Erythroblast (primary cell): Measurements from ENCODE around the gene PHACTR3.
"Not testable (repeated sequence)": the region's sequence is repeated elsewhere in the genome, so short reads cannot be mapped to it uniquely, and the experiment has no call there.

Experiments used
- DNase-seq, 2 experiments: peaks; one replicate each; lab custom pipeline; 2025; lab: John Stamatoyannopoulos, UW
- GATA1 ChIP-seq: IDR thresholded peaks from 2 replicates; pipeline ENCODE4 v1.6.1; 2011; ENCODE audit warnings: low read depth, mild to moderate bottlenecking, control low read depth, low read length, moderate library complexity
- POLR2A ChIP-seq: IDR thresholded peaks from 2 replicates; pipeline ENCODE4 v1.6.1; 2011; ENCODE audit warnings: mild to moderate bottlenecking, low read length

PHACTR3 gene

GRCh38 chr20:59848182-59848581 is 243.8 kb downstream of the PHACTR3 start:
- DNase-seq, result no peak
- TF ChIP-seq GATA1, result no peak
- TF ChIP-seq POLR2A, result no peak

DNA sequence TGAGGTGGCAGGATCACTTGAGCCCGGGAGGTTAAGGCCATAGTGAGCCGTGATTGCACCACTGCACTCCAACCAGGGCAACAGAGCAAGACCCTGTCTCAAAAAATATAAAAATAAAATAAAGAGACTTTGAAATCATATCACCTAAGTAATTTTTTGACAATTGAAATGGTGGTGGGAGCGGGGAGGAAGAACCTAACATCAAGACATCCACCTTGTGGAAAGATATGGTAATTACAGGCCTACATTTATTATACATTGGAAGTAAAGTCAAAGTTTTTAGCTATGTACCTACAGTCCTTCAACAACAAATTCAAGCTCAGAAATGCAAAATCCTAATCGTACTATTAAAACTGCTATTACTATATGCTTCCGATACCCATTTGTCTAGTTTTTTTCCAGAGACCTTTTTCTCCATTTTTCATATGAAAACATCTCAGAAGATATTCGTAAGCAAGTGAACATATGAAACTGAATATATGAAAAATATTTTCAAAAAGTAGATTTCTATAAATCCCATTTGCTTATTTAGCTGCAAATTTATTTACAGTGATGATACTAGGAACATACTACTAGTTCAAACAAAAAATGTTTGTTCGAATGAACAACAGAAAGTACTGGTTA is 245.8 kb downstream of the PHACTR3 start:
- TF ChIP-seq POLR2A (no peak), GATA1 (no peak)
- peak; percentile 8 to 38 for DNase-seq

- DNase-seq, result not testable (repeated sequence)
Measured at GRCh38 chr20:59856526-59856925, 252.2 kb downstream of the PHACTR3 start.

DNA sequence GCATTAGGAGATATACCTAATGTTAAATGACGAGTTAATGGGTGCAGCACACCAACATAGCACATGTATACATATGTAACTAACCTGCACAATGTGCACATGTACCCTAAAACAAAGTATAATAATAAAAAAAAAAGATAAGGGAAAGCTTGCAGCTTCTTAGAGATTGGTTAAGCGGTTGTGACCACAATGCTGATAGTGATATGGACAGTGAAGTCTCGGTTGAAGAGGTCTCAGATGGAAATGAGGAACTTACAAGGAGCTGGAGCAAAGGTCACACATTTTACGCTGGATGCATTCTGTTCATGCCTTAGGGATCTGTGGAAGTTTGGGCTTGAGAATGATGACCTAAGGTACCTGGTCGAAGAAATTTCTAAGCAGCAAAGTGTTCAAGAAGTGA is 252.6 kb downstream of the PHACTR3 start:
- not testable (repeated sequence) for DNase-seq

DNA sequence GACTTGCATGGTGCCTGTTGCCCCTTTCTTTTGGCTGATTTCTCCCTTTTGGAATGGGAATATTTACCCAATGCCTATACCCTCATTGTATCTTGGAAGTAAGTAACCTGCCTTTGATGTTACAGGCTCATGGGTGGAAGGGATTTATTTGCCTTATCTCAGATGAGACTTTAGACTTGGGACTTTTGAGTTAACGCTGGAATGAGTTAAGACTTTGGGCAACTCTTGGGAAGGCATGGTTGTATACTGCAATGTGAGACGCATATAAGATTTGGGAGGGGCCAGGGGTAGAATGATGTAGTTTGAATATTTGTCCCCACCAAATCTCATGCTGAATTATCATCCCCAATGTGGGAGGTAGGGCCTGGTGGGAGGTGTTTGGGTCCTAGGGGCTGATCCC is 253.6 kb downstream of the PHACTR3 start:
- TF ChIP-seq POLR2A (no peak), GATA1 (no peak)
- DNase-seq, result no peak

- TF ChIP-seq POLR2A (no peak), GATA1 (no peak)
- DNase-seq, result no peak
Measured at GRCh38 chr20:59858425-59858824, 254.1 kb downstream of the PHACTR3 start.

DNA sequence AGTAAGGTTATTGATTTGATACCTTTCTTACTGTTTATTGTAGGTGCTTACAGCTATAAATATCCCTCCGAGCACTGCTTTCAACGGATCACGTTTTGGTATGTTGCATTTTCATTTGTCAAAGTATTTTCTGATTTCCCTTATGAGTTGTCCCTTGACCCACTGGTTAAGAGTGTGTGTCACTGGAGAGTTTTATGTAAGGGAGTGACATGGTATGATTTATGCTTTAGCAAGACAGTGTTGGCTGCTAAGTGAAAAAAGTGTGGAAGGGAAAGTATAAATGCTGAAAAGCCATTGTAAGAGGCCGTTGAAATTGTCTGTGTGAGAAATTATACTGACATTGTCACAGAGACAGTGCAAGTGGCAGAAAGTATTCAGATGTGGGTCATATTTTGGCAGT is 257.1 kb downstream of the PHACTR3 start:
- no peak for DNase-seq
- TF ChIP-seq POLR2A (no peak), GATA1 (no peak)

GRCh38 chr20:59863058-59863457 is 258.7 kb downstream of the PHACTR3 start:
- TF ChIP-seq POLR2A, result no peak
- no peak for TF ChIP-seq GATA1
- peak in 1 of 2 experiments; percentile 7 for DNase-seq

DNA sequence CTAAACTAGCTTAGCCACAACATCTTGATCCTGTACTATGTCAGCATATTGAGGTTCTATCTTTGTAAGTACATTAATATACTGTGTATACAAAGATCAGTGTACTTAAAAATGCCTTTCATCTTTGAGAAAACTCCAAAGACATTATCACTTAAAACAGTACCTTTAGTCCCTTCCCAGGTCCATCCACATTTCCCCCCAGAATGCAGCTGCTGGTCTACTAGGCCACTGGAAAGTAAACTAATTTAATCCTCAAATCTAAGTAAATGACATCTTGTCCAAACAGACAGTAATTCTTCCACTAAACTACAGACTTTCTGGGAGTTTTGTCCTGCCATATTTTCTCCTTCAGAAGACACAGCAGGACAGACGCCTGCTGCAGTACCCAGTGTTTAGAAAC is 260.4 kb downstream of the PHACTR3 start:
- no peak for DNase-seq
- TF ChIP-seq GATA1, result no peak
- no peak for TF ChIP-seq POLR2A

DNA sequence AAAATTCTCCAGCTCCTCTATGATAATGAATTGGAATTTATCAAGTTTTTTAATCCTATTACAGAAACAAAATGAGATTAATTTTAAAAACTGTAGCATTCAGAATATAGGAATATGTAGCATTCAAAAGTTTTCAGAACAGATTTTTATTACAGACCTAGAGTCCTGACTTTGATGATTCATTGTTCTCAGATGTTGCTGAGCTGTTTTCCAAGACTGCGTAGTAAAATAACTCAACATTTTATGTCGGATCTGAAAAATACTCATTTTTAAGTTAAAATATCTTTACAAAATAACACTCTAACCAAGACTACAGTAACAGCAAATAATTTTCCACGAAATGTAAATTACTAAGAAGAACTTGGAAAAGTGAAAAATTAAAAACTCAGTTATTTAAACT is 262.0 kb downstream of the PHACTR3 start:
- no peak for DNase-seq
- no peak for TF ChIP-seq POLR2A
- TF ChIP-seq GATA1, result no peak

GRCh38 chr20:59871096-59871495 is 266.8 kb downstream of the PHACTR3 start:
- DNase-seq, result no peak

DNA sequence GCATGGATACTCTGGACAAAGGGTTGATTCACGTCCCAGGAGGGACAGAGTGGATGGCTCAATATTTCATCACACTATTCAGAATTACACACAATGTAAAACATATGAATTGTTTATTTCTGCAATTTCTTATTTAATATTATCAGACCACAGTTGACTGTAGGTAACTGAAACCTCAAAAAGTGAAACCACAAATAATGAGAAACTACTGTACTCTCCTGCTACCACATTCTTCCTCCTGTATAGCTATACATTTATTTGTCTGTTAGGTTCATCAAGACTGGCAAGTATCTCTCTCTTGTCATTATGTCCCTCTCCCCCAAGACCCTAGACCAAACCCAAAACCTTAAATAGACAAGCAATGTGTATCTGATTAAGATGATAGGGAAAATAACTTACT is 269.1 kb downstream of the PHACTR3 start:
- TF ChIP-seq POLR2A (no peak), GATA1 (no peak)

More at GRCh38 chr20:59871096-59871495, 266.8 kb downstream of the PHACTR3 start:
- TF ChIP-seq POLR2A (no peak), GATA1 (no peak)

DNA sequence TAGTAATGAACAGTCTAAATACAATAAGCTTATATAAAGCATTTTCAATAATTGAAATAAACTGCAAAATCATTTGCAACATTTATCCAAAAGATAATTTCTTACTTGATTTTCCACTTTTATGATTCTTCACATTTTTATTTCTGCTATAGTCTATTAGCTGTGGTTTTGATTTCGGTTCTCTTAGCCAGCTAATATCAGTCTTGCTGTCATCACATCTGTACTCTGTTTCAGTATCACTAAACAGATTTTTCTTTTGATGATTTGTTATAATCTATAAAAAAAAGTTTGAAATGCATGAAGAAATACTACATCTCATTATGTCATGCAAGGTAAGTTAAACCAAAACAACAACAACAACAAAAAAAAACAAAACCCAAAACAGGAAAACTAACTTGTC is 275.9 kb downstream of the PHACTR3 start:
- DNase-seq, result no peak
- no peak for TF ChIP-seq GATA1
- no peak for TF ChIP-seq POLR2A

More for the DNA sequence above, 269.1 kb downstream of the PHACTR3 start:
- no peak for DNase-seq

DNA sequence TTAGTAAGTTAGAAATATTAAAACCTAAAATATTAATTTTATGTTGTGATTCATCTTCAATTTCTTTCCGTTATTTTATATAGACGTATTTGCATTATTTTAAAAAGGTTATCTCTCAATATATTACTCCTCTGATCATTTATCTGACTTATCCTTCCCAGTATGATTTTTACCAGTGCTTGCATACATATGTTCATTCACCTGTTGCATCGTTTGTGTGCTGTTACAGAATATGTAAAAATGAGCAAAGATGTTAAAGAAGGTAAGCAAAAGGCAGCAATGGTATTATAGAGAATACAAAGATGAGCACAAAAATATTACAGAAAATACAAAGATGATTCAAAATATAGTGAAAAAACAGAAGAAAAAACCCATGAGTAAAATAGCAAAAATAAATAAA is 280.2 kb downstream of the PHACTR3 start:
- TF ChIP-seq GATA1, result no peak
- TF ChIP-seq POLR2A, result no peak
- DNase-seq, result no peak

GRCh38 chr20:59888050-59888449 is 283.7 kb downstream of the PHACTR3 start:
- DNase-seq, result no peak
- TF ChIP-seq POLR2A, result no peak
- TF ChIP-seq GATA1, result no peak

- DNase-seq, result not testable (repeated sequence)
Measured at GRCh38 chr20:59890035-59890434, 285.7 kb downstream of the PHACTR3 start.
